Lung (tissue), 12 donors: ENCODE measurements around the gene TANC1. TPM values are rescaled to one million over a fixed set of nuclear protein-coding genes. Genes with fewer than 3 reads are reported as not detected.

Source experiments
- ATAC-seq: fragments of 200-7000 bp; cut with Tn5 transposase; one replicate; pipeline ENCODE4 v1.9.1; 2020; ENCODE audit warnings: moderate number of reproducible peaks; ENCODE audit not compliant: insufficient read depth, low FRiP score
- DNase-seq, 3 donors: peaks; one replicate each; pipeline ENCODE4 v3.0.0-alpha.2; 2013 to 2017
- H3K27ac ChIP-seq, 2 donors: one replicate each; pipeline ENCODE4 v1.5.1; 2013; ENCODE audit warnings: mild to moderate bottlenecking in 2 of 2, moderate library complexity in 2 of 2, control low read depth in 1 of 2, inconsistent platforms in 1 of 2, low read depth in 1 of 2, low read length in 1 of 2
- H3K27me3 ChIP-seq, 3 donors: one replicate each; pipeline ENCODE4 v1.5.1; 2013; ENCODE audit warnings: low read length in 2 of 3; ENCODE audit not compliant: control insufficient read depth in 3 of 3, insufficient read depth in 3 of 3
- H3K36me3 ChIP-seq, 4 donors: one replicate each; pipeline ENCODE4 v1.5.1; 2013; ENCODE audit warnings: low read length in 4 of 4, mild to moderate bottlenecking in 1 of 4, moderate library complexity in 1 of 4; ENCODE audit not compliant: control insufficient read depth in 4 of 4, insufficient read depth in 4 of 4
- H3K4me1 ChIP-seq, 5 donors: one replicate each; pipeline ENCODE4 v1.5.1; 2013; ENCODE audit warnings: low read length in 5 of 5, mild to moderate bottlenecking in 2 of 5, moderate library complexity in 1 of 5; ENCODE audit not compliant: control insufficient read depth in 5 of 5, insufficient read depth in 5 of 5
- H3K4me3 ChIP-seq: one replicate; pipeline ENCODE4 v1.5.1; 2013; ENCODE audit warnings: mild to moderate bottlenecking, control low read depth, moderate library complexity
- H3K9ac ChIP-seq, 2 donors: one replicate each; pipeline ENCODE4 v1.5.1; 2013; ENCODE audit warnings: low read length in 2 of 2, control low read depth in 1 of 2; ENCODE audit not compliant: insufficient read depth in 1 of 2
- H3K9me3 ChIP-seq, 4 donors: one replicate each; pipeline ENCODE4 v1.5.1; 2013; ENCODE audit warnings: low read length in 3 of 4, mild to moderate bottlenecking in 1 of 4, moderate library complexity in 1 of 4; ENCODE audit not compliant: control insufficient read depth in 4 of 4, insufficient read depth in 3 of 4
- WGBS, 2 donors: extraction: QIAGEN DNeasy Blood & Tissue Kit; methylation state at CpG; one replicate each; pipeline ENCODE4 v1.1.7; 2013; 5-methylcytosine and 5-hydroxymethylcytosine counted together
- polyA plus RNA-seq, 2 donors: library from polyadenylated mRNA; stranded (reverse); fragments of 200-250 nt; gene quantifications; one replicate each; pipeline ENCODE4 v1.2.1, GENCODE V29; 2013
- total RNA-seq, 2 donors: library from RNA; depleted of rRNA in 1 of 2; stranded (reverse); fragments of >200 nt in 1 of 2; gene quantifications; one replicate each; pipeline ENCODE4 v1.2.1, GENCODE V29; 2014 to 2021
- TF ChIP-seq, protein P1 (sequence below): IDR thresholded peaks from 2 replicates; pipeline ENCODE4 v1.5.1; 2012; ENCODE audit warnings: mild to moderate bottlenecking; ENCODE audit errors: control extremely low read depth, extremely low read depth
- donor health status: control.
- donor health status: control.
- donor health status: Bipolar disorder and iron deficiency.
- donor health status: healthy.
- donor health status: DM: yes; HTN: yes; CAD: no.

Gene TANC1
- total and polyA plus RNA-seq, 4 donors = 14.3 to 99.5 (median 37.3) TPM

DNA sequence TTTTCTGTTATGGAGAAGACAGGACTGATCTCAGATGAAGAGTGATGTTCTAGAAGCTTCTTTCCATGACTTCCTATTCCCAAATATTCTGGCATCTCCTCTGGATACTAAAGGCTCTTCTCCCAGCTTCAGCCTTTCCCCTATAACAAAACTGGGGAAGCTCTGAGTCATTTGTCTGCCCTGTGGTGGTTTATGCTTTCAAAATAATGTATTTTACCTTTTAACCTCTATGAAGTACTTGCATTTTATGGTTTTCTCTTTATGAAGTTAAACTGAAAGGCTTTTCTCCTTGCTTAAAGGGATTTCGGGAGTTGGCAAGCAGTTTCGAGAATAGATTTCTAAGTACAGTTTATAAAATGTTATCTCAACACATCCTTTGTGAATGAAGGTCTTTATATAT, 104.4 kb downstream of the TANC1 start:
- TF ChIP-seq, protein P1, sequence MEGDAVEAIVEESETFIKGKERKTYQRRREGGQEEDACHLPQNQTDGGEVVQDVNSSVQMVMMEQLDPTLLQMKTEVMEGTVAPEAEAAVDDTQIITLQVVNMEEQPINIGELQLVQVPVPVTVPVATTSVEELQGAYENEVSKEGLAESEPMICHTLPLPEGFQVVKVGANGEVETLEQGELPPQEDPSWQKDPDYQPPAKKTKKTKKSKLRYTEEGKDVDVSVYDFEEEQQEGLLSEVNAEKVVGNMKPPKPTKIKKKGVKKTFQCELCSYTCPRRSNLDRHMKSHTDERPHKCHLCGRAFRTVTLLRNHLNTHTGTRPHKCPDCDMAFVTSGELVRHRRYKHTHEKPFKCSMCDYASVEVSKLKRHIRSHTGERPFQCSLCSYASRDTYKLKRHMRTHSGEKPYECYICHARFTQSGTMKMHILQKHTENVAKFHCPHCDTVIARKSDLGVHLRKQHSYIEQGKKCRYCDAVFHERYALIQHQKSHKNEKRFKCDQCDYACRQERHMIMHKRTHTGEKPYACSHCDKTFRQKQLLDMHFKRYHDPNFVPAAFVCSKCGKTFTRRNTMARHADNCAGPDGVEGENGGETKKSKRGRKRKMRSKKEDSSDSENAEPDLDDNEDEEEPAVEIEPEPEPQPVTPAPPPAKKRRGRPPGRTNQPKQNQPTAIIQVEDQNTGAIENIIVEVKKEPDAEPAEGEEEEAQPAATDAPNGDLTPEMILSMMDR = no peak
- Histone ChIP-seq H3K4me3 (no peak overlapping the region), H3K36me3 (no peaks in the 10 kb centered on the region), H3K27me3 (no peaks in the 10 kb centered on the region), H3K9ac (no peak overlapping the region), H3K4me1 (peaks cover 0 to 29% (median 10%) of the 10 kb centered on the region in 5 donors), H3K9me3 (no peaks in the 10 kb centered on the region), H3K27ac (no peak overlapping the region)
- WGBS, 2 donors = 86 to 92% methylated on average over 2 of the region's 2 CpGs
- ATAC-seq (no peak), DNase-seq (no peak)

DNA sequence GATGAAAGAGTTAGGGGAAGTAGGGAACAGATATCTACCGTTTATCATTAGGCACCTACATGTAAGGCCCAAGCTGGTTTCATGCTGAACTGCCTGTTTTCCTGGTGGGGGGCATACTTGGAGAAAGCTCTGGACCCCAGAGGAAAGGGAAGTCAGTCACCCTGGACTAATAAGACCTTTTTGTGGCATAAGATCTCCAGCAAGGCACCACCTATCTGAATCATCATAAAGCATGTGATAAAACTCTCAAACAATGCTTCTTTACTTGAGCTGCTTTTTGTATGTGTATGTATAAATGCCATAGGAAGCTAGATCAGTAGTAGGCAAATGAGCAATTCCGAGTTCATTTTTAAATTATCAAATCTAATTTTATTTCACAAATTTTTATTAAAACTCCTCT, 104.8 kb downstream of the TANC1 start:
- no peak overlapping the region for H3K4me3 ChIP-seq
- no peak overlapping the region for H3K27ac ChIP-seq
- DNase-seq (no peak), ATAC-seq (no peak)
- 80 to 82% methylated on average over 2 of the region's 2 CpGs for WGBS, 2 donors
- H3K27me3 ChIP-seq = no peaks in the 10 kb centered on the region
- H3K4me1 ChIP-seq = peaks cover 0 to 29% (median 10%) of the 10 kb centered on the region in 5 donors
- H3K36me3 ChIP-seq = no peaks in the 10 kb centered on the region
- H3K9me3 ChIP-seq = no peaks in the 10 kb centered on the region
- TF ChIP-seq, protein P1 = no peak
- no peak overlapping the region for H3K9ac ChIP-seq

DNA sequence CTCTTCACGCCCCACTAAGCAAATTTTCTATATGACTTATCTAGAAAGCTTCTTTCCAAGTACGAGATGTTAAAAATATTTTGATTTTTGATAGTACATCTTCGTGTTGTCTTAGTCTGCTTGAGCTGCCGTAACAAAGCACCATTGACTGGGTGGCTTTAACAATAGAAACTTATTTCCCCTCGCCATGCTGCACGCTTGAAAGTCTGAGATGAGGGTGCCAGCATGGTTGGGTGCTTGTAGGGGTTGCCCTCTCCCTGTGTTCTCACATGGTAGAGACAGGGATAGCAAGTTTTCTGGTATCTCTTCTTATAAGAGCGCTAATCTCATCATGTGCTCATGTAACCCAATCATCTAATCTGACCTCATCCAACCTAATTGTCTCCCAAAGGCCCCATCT, 106.2 kb downstream of the TANC1 start:
- ATAC-seq = no peak
- Histone ChIP-seq H3K27me3 (no peaks in the 10 kb centered on the region), H3K27ac (no peak overlapping the region), H3K36me3 (no peaks in the 10 kb centered on the region), H3K4me1 (peaks cover 0 to 29% (median 10%) of the 10 kb centered on the region in 5 donors), H3K9ac (no peak overlapping the region), H3K9me3 (no peaks in the 10 kb centered on the region), H3K4me3 (no peak overlapping the region)
- WGBS, 2 donors = 97% methylated on average over 7 of the region's 7 CpGs
- DNase-seq = no peak
- TF ChIP-seq, protein P1 = no peak

DNA sequence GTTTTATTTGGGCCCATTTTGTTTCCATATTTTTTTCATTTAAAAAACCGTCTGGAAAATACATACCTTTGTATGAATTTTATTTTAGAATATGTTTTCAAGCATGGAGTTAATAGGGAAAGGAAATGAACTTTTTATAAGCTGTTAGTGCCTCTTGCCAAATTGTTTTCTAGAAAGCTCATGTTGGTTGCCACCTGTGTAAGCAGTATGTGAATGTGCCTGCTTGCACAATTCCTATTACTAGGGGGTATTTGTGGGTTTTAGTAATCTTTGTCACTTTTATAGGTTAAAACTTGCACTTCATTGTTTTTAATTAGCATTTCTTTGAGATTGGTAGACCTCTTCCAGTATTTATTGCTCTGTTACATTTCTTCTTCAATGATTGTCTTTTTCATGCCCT, 107.3 kb downstream of the TANC1 start:
- ATAC-seq (no peak), DNase-seq (no peak)
- no peaks in the 10 kb centered on the region for H3K27me3 ChIP-seq
- no peak overlapping the region for H3K4me3 ChIP-seq
- H3K36me3 ChIP-seq = no peaks in the 10 kb centered on the region
- TF ChIP-seq, protein P1 = no peak
- no peaks in the 10 kb centered on the region for H3K9me3 ChIP-seq
- H3K27ac ChIP-seq = no peak overlapping the region
- H3K9ac ChIP-seq = no peak overlapping the region
- WGBS, 2 donors = 82 to 84% methylated on average over 1 of the region's 1 CpG
- H3K4me1 ChIP-seq = peaks cover 0 to 29% (median 6%) of the 10 kb centered on the region in 5 donors
